Liver (tissue), 3 donors: ENCODE measurements around the gene MYH7B.

Experiments used
- EGR1 ChIP-seq, 2 donors: IDR thresholded peaks; 2 replicates each; pipeline ENCODE4 v1.6.1; 2016 to 2018; ENCODE audit warnings: antibody characterized with exemption in 2 of 2, low read depth in 2 of 2
- GABPA ChIP-seq, 2 donors: IDR thresholded peaks in 1 of 2; conservative IDR thresholded peaks in 1 of 2; 2 replicates each; pipeline ENCODE4 v1.6.1; 2016; ENCODE audit warnings: antibody characterized with exemption in 2 of 2, mild to moderate bottlenecking in 1 of 2, moderate library complexity in 1 of 2
- HNF4A ChIP-seq, 2 donors: conservative IDR thresholded peaks; 2 replicates each; pipeline ENCODE4 v1.6.1; 2016; ENCODE audit warnings: antibody characterized with exemption in 2 of 2, mild to moderate bottlenecking in 2 of 2
- JUND ChIP-seq, 2 donors: IDR thresholded peaks; 2 replicates each; pipeline ENCODE4 v1.6.1; 2016; ENCODE audit warnings: antibody characterized with exemption in 2 of 2
- RAD21 ChIP-seq, 2 donors: IDR thresholded peaks; 2 replicates each; pipeline ENCODE4 v1.6.1; 2016; ENCODE audit warnings: antibody characterized with exemption in 2 of 2, mild to moderate bottlenecking in 2 of 2
- RXRA ChIP-seq, 2 donors: IDR thresholded peaks; 2 replicates each; pipeline ENCODE4 v1.6.1; 2017 to 2018; ENCODE audit warnings: antibody characterized with exemption in 2 of 2, mild to moderate bottlenecking in 1 of 2
- SP1 ChIP-seq: IDR thresholded peaks from 2 replicates; pipeline ENCODE4 v1.6.1; 2018; ENCODE audit warnings: antibody characterized with exemption, mild to moderate bottlenecking
- TAF1 ChIP-seq: conservative IDR thresholded peaks from 2 replicates; pipeline ENCODE4 v1.6.1; 2016; ENCODE audit warnings: antibody characterized with exemption, mild to moderate bottlenecking
- YY1 ChIP-seq: IDR thresholded peaks from 2 replicates; pipeline ENCODE4 v1.6.1; 2016; ENCODE audit warnings: antibody characterized with exemption, mild to moderate bottlenecking
- TF ChIP-seq, protein P1 (sequence below): fragments of 150-350 bp; IDR thresholded peaks from 2 replicates; pipeline ENCODE4 v1.5.1; 2017; ENCODE audit warnings: improper control_type of control experiment, low read depth, low read length; ENCODE audit not compliant: missing input control
- TF ChIP-seq, protein P2 (sequence below): IDR thresholded peaks from 2 replicates; pipeline ENCODE4 v1.6.1; 2016; ENCODE audit warnings: antibody characterized with exemption
- TF ChIP-seq, protein P3 (sequence below): IDR thresholded peaks from 2 replicates; pipeline ENCODE4 v1.6.1; 2016; ENCODE audit warnings: antibody characterized with exemption
- TF ChIP-seq, protein P4 (sequence below): IDR thresholded peaks from 2 replicates; pipeline ENCODE4 v1.6.1; 2016; ENCODE audit warnings: antibody characterized with exemption, mild to moderate bottlenecking
- TF ChIP-seq, protein P5 (sequence below): IDR thresholded peaks from 2 replicates; pipeline ENCODE4 v1.6.1; 2016; ENCODE audit warnings: antibody characterized with exemption
- donor health status: healthy.
- donor health status: healthy.

DNA sequence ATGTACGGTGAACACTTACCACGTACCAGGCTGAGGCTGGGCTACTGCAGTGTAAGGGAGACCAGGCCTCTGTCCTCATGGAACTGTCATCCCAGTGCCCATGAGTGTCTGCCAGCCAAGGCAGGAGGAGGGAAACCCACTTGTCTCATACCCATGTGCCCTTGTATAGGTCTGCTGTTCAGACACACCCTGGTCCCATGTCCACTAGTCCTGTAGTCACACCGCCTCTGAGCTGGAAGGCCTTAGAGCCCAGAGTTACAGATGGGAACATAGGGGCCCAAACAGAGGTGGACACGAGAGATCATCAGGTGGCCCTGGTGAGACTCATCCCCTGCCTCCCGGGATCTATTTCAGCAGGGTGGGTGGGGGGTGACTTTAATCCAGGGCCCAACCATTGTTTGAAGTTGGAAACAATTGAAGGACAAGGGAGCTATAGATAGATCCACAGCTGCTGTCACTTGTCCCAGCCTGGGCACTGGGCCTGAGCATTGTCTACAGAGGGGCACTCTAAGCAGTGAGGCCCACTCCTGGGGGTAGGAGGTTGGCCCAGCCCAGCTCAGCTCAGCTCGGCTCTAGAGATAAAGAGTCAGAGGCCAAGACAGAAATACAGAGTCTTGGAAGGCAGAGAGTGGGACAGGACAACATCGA lies 14.6 kb downstream of the MYH7B start:
- TF ChIP-seq GABPA (IDR thresholded peaks at IDR 0.05 in 1 of 2, conservative IDR thresholded peaks at IDR 0.05 in 1 of 2) (no peak), YY1 (no peak), RAD21 (IDR thresholded peaks at IDR 0.05) (no peak), TAF1 (no peak), JUND (IDR thresholded peaks at IDR 0.05) (no peak), SP1 (no peak), RXRA (IDR thresholded peaks at IDR 0.05) (no peak), EGR1 (IDR thresholded peaks at IDR 0.05; ENCODE audit: low read depth in 2 of 2) (no peak), HNF4A (conservative IDR thresholded peaks at IDR 0.05) (no peak)
- TF ChIP-seq, protein P1, sequence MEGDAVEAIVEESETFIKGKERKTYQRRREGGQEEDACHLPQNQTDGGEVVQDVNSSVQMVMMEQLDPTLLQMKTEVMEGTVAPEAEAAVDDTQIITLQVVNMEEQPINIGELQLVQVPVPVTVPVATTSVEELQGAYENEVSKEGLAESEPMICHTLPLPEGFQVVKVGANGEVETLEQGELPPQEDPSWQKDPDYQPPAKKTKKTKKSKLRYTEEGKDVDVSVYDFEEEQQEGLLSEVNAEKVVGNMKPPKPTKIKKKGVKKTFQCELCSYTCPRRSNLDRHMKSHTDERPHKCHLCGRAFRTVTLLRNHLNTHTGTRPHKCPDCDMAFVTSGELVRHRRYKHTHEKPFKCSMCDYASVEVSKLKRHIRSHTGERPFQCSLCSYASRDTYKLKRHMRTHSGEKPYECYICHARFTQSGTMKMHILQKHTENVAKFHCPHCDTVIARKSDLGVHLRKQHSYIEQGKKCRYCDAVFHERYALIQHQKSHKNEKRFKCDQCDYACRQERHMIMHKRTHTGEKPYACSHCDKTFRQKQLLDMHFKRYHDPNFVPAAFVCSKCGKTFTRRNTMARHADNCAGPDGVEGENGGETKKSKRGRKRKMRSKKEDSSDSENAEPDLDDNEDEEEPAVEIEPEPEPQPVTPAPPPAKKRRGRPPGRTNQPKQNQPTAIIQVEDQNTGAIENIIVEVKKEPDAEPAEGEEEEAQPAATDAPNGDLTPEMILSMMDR: no peak
- TF ChIP-seq, protein P2, sequence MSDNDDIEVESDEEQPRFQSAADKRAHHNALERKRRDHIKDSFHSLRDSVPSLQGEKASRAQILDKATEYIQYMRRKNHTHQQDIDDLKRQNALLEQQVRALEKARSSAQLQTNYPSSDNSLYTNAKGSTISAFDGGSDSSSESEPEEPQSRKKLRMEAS: no peak
- TF ChIP-seq, protein P3, sequence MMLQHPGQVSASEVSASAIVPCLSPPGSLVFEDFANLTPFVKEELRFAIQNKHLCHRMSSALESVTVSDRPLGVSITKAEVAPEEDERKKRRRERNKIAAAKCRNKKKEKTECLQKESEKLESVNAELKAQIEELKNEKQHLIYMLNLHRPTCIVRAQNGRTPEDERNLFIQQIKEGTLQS: no peak
- TF ChIP-seq, protein P4, sequence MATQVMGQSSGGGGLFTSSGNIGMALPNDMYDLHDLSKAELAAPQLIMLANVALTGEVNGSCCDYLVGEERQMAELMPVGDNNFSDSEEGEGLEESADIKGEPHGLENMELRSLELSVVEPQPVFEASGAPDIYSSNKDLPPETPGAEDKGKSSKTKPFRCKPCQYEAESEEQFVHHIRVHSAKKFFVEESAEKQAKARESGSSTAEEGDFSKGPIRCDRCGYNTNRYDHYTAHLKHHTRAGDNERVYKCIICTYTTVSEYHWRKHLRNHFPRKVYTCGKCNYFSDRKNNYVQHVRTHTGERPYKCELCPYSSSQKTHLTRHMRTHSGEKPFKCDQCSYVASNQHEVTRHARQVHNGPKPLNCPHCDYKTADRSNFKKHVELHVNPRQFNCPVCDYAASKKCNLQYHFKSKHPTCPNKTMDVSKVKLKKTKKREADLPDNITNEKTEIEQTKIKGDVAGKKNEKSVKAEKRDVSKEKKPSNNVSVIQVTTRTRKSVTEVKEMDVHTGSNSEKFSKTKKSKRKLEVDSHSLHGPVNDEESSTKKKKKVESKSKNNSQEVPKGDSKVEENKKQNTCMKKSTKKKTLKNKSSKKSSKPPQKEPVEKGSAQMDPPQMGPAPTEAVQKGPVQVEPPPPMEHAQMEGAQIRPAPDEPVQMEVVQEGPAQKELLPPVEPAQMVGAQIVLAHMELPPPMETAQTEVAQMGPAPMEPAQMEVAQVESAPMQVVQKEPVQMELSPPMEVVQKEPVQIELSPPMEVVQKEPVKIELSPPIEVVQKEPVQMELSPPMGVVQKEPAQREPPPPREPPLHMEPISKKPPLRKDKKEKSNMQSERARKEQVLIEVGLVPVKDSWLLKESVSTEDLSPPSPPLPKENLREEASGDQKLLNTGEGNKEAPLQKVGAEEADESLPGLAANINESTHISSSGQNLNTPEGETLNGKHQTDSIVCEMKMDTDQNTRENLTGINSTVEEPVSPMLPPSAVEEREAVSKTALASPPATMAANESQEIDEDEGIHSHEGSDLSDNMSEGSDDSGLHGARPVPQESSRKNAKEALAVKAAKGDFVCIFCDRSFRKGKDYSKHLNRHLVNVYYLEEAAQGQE: no peak
- TF ChIP-seq, protein P5, sequence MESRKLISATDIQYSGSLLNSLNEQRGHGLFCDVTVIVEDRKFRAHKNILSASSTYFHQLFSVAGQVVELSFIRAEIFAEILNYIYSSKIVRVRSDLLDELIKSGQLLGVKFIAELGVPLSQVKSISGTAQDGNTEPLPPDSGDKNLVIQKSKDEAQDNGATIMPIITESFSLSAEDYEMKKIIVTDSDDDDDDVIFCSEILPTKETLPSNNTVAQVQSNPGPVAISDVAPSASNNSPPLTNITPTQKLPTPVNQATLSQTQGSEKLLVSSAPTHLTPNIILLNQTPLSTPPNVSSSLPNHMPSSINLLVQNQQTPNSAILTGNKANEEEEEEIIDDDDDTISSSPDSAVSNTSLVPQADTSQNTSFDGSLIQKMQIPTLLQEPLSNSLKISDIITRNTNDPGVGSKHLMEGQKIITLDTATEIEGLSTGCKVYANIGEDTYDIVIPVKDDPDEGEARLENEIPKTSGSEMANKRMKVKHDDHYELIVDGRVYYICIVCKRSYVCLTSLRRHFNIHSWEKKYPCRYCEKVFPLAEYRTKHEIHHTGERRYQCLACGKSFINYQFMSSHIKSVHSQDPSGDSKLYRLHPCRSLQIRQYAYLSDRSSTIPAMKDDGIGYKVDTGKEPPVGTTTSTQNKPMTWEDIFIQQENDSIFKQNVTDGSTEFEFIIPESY: no peak
